NOMO-1 (cell line): Measurements from ENCODE around the gene STPG3.
A peak's percentile ranks its signal among the peaks of the same experiment; 100 is the strongest.

Experiments used
- DNase-seq, 2 experiments: peaks; one replicate each; lab custom pipeline; 2025; ENCODE audit not compliant: unreplicated experiment in 2 of 2; lab: John Stamatoyannopoulos, UW

The STPG3 gene

DNA sequence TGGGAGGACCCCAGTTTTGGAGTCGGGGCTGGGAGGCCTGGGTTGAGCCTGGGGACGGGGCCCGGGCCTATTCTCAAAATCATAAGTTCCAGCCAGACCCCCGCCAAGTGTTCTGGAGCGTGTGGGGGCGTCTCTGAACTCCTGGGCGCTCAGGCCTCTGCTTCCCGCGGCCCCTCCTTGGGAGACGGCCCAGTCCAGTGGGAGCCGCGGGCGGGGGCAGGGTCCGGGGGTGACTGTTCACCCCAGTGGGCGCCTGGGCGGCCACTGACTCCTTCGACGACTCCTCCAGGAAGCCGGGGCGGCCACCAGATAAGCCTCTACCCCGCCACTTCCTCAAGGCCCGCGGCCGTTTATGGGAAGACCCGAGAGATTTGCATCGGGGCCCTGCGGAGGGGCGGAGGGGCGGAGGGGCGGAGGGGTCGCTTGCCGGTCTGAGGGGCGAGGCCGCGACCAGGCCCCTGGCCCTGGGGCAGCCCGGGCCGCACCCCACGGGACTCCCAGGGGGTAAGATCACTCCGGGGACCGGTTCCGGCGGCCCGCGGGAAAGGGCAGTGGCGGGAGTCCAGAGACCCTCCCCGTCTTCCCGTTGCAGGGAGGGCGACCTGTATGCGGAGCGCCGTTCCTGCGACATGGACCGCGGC is 27.1 kb downstream of the STPG3 start:
- peak; percentile 53 to 64 for DNase-seq

DNA sequence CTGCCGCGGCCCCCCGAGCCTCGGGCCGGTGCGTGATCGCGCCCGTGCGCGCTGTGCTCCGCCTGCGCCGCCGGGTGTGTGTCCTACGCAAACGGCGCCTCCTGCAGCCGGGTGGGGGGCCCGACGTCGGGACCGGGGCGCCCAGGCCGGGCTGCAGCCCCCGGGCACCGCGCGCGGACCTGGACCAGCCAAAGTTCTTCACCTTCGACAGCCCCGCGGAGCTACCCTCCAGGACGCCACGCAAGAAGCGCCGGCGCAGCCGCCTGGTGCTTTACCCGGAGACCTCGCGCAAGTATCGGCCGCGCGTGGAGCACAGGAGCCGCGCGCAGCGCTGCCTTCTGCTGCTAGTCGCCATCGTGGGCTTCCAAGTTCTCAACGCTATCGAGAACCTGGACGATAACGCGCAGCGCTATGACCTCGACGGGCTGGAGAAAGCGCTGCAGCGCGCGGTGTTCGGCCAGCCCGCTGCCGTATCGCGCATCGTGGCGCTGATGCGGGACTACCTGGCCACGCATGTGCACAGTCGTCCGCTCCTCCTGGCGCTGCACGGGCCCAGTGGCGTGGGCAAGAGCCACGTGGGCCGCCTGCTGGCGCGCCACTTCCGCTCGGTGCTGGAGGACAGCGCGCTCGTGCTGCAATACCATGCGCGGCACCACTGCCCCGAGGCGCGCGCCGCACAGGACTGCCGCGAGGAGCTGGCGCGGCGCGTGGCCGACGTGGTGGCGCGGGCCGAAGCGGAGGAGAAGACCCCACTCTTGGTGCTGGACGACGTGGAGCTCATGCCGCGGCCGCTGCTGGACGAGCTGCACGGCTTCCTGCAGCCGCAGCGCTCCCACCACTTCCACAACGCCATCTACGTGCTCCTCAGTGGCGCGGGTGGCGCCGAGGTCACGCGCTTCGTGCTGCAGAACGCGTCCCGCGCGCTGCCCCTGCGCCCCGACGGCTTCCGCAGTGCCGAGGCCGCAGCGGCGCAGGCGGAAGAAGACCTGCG is 27.9 kb downstream of the STPG3 start:
- no peak for DNase-seq

DNA sequence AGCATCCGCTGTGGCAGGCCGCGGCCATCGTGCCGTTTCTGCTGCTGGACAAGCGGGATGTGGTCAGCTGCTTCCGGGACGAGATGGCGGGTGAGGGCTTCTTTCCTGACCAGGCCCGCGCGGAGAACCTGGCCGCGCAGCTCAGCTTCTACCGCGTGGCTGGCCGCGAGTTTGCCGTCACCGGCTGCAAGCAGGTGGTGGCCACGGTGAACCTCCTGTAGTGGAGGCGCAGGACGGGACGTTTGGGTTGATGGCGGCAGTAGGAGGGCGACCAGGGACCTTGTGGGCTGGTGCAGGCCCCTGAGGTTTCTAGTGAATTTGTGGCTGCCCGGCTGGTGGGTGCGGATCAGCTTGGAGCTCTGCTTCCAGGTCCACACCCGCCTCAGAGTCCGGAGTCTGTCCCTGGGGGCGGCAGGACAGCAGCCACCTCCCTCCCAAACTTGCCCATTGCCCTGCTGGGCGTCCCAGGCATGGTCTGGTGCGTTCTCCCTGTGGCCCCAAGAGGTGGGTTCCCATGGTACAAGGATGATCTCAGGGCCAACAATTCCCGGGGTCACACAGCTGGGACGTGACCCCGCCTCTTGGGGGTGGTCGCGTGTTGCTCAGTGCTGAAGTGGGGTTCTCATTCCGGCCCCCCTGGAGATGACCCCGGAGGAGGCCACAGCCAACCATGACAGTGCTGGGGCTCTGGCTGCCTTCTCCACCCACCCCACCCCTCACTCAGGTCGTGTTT is 28.8 kb downstream of the STPG3 start:
- DNase-seq = no peak

DNA sequence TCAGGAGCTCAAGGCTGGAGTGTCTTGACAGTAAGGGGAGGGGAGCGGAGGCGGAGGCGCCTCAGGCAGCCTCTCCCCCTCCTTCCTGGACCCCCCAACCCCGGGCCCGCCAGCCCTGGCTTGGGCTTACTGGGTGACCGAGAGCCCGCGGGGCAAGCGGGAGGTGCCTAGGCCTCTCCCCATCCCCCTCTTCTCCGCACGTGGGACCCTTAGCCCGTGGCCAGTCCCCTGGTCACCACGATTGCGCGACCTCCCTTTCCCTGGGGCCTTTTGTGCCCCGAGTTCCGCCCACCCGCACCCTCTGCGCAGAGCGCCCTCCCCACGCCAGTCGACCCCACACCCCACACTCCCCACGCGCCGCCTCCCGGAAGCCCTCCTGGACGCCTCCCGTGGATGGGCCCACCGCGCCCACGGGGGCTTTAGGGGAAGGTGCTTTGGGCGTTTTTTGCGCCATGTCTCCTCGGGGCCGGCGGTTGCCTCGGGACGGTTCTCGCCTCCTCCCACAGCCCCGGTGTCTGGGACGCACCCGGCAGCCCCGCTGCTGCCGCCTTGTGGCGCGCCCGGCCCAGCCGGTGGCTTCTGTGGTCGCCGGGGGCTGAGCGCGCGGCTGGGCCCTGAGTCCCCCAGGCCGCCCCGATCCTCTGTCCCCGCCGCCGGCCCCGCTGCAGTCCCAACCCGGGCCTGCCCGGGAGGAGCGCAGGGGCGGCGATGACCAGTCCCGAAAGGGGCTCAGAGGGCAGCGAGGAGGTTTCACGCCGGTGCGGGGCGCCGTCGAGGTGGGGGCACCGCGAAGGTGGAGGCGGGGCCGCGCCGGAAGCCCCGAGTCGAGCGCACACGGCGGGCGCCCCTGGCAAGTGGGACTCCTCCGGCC is 29.6 kb downstream of the STPG3 start:
- no peak for DNase-seq

DNA sequence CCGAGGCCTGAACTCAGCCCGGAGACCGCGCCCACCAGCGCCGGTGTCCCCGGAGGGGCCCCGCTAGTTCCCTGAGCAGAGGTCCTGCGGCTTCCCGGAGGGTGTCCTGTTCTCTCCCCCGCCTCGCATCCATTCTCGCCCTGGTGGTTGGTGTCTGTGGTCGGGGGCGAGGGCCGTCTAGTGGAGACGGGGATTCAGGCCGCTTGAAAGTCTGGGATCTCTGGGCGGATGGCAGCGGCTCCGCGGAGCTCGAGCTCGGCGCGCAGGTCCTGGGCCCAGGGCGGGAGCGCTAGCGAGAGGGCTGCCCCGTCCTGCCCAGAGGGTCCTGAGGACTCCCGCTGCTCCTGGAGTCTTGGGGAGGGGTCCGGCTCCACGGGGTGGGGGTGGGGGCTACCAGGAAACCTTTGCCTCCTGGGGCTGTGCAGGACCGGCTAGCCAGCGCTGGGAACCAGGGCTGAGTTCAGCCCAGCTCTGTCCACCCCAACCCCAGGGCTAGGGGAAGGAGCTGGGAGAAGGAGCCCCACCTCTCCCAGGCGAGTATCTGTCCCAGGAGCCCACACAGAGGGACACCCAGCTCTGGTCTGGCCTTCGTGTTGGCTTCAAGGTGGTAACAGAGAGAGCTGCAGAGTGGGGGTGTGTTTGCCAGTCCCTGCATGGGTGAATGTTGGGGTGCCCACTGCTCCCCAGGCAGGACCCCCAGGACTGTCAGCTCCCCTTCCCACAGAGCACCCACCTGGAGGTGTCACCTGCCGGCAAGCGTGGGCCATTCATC is 30.4 kb downstream of the STPG3 start:
- DNase-seq = no peak

DNA sequence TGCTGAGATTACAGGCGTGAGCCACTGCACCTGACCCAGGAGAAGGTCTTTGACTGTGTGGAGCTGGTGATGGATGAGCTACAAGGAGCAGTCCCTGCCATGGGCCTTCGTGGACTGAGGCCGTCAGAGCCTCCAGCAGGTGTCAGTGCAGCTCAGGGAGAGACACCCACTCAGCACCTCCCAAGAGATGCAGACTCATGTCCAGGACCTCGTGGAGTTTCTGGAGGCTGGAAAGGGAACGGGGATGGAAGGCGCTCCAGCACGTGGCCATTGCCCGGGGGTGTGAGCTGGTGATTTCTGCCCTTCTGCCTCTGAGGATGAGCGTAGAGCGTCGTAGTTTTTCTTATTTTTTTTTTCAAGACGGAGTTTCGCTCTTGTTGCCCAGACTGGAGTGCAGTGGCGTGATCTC is 35.9 kb downstream of the STPG3 start:
- no peak for DNase-seq

DNA sequence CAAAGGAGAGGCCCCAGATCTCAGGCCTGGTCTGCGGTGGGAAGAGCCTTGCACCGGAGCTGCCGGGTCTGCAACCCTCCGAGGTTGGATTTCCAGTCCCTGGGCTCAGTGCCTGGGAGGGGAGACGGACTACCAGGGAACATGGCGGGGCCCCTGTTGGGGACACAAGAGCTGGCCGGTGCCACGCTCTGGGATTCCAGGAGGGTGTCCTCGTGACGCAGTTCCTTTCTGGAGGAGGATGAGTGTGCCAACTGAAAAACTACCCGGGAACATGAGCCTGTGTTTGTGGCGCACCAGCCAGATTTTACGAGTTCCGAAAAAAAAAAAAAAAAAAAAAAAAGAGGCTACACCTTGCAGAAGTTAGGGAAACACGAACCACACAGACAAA is 42.0 kb downstream of the STPG3 start:
- no peak for DNase-seq

DNA sequence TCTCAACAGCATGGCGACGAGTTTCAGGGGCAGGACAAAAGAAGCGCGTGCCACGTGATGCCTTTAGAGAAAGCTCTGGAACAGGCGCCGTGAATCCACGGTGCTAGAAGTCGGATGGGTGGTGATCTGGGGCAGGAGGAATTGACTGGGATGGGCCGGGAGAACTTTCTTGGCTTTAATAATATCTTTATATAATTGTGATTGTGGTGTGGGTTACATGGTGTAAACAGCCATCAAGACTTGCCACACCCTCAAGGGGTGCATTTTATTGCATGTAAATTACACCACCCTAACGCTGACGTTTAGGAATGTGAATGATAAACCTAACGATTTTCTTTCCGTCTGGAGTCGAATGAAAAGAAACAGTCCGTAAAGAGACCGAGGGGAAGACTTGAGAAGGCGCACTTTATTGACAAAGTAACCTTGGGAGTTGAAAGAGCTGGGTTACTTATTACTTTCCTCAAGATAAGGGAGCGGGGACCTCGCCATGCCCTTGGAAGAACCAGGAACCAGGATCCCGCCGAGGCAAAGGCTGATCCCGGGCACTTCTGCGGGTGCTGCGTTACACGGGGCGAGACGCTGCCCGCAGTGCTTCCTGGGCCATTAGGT is 42.5 kb downstream of the STPG3 start:
- no peak for DNase-seq

DNA sequence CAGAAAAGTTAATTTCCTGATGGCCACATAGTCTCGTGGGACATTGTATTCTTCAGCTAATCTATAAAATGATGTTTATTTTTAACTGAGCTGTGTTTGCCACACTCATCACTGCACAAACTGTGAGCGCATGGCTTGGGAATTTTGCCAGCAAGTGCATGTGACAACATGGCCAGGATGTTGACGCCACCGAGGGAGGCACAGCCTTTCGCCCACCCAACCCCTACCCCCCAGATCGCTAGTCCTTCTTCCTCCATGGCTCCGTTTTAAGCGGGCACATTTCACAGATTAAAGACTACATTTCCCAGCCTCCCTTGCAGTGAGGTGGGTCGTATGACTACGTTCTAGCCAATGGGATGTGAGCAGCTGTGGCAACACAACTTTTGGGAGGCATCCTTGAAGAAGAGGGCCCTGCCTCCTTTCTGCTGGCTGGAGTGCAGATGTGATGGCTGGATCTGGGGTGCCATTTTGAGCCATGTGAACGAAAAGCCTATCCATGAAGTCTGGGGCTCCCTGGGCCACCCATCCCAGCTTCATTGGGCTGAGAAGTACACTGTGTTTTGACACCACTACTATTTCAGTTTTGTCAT is 43.1 kb downstream of the STPG3 start:
- DNase-seq = peak; percentile 50 to 64

DNA sequence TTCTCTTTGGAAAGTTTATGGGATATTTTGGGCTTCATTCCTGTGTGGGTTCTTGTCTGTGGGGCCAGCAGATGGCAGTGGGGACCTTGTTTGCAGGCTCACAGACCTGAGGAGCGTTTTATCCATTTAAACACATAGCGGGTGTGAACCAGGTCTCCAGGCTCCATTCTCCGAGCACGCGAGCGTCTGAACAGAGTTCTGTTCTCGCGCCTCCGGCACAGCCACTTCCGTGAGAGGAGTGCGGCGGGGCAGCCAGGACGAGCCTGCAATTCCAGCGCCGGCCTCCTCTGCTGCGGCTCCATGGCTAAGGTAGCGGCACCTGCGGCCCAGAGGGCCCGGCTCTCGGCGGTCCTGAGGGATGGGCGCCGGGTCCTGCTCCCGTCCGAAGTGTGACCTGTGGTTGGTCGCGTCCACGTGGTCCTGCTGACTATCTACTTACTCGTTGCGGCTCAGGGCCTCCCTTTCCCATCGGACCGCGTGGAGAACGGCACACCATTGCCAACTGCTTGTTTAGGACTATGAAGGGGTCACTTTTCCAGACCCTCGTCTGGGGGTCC is 43.7 kb downstream of the STPG3 start:
- no peak for DNase-seq

DNA sequence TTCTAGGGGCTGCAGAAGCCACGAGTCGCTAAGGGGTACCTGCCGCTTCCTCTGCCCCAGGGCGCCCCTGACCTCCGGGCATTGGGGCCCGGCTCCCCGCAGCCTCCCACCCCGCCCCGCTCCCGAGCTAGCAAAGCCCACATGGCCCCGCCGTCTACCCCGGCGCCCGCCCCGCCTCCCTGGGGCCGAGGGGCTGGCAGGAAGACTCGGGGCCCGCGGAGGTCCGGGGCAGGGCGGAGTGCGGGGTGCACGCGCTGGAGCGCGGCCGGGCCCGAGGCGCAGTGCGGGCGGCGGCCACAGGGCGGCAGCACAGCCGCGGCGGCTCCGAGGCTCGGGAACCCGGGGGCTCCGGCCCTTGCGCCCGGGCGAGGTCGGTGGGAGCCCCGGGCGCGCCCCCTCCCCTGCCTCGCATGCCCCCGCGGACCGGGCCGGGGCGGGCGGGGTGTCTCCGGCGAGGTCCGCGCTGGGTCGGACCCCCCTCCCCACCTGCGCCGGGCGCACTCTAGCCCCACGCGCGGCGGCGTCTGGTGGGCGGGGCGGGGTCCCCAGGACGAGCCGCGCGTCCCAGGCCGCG is 44.2 kb downstream of the STPG3 start:
- peak; percentile 49 to 63 for DNase-seq

DNA sequence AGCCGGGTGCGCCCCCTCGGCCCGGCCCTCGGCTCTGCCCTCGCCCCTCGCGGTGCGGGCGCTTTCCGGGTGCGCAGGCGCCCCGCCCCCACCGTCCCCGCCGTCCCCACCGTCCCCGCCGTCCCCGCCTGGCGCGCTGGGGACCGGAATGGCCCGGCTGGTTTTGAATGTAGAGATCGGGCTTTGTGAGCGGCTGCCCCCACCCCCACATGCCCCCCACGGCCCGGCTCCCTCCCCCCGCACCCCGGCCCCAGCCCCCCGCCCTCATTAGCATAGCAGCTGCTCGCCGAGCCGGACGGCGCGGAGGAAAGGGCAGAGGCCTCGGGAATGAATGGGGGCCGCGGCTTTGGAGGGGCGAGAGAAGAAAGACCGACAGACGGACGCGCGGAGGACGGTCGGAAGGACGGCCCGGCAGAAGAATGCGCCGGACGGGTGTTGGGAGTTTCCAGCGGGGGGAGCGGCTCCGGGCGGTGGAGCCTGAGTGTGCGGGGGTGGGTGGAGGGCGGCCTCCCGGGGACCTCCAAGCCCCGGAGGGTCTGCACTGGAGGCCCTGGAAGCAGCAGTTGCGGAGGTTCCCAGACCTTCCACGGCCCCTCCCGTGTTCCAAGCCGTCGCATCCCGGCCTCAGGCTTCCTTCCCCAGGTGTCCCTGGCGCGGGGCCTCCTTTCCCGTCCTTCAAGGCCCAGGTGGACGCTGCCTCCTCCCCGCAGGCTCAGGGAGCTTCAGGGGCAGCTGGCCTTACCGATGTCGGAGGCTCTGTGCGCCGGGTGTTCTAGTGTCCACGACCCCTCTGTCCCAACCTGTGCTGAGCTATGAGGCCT is 45.0 kb downstream of the STPG3 start:
- DNase-seq = no peak

DNA sequence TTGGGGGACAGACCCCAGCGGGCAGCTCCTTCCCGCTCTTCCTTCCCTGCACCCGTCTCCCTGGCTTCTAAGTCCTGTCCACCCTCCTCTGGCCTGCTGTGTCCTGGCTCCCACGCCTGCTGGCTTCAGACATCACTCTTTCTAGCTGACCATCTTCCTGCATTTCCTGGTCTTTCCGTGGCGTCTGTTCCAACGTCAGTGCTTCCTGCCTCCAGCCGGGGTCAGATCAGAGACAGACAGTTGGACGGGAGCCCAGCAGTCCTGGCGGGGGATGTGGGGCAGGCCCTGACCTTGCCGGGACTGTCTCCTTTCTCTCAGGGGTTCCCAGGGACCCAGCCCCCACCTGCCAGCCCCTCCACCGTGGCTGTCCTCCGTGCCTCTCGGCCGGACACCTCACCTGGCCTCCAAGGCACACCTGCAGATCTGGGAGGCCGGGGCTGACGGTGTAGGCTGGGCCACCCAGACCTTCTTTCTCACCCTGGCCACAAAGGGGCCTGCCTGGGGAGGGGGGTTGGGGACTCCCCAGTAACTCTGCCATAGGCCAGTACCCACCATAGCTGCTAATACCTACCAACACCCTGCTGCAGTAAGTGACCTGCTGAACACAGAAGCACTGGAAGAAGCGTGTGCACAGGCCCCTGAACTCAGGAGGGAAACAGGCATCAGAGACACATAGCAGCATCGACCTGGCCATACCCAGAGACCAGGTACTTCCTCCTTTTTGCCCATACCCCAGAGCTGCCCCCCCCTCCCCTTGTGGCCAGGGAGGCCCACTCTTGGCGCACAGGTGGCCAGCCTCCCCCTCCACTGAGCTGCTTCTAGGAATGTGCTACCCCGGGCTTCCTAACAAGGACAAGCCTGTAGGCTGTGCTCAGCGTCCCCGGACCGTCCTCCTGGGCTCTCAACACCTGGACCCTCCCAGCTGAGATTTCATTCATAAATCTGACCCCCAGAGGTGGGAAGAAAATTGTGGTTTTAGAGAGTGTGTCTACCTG is 45.9 kb downstream of the STPG3 start:
- no peak for DNase-seq

DNA sequence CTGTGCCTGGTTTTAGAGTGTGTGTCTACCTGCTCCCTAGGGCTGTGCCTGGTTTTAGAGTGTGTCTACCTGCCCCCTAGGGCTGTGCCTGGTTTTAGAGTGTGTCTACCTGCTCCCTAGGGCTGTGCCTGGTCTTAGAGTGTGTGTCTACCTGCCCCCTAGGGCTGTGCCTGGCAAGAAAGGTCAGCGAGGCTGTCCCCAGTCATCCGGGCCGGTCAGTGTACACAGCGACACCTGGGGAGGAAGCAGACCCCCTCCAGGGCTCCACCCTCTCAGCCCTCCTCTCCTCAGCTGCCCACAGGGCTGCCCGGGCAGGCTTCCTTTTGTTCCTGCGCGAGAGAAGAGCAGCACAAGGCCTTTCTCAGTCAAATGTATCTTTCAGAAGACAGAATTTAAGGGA is 46.9 kb downstream of the STPG3 start:
- no peak for DNase-seq

DNA sequence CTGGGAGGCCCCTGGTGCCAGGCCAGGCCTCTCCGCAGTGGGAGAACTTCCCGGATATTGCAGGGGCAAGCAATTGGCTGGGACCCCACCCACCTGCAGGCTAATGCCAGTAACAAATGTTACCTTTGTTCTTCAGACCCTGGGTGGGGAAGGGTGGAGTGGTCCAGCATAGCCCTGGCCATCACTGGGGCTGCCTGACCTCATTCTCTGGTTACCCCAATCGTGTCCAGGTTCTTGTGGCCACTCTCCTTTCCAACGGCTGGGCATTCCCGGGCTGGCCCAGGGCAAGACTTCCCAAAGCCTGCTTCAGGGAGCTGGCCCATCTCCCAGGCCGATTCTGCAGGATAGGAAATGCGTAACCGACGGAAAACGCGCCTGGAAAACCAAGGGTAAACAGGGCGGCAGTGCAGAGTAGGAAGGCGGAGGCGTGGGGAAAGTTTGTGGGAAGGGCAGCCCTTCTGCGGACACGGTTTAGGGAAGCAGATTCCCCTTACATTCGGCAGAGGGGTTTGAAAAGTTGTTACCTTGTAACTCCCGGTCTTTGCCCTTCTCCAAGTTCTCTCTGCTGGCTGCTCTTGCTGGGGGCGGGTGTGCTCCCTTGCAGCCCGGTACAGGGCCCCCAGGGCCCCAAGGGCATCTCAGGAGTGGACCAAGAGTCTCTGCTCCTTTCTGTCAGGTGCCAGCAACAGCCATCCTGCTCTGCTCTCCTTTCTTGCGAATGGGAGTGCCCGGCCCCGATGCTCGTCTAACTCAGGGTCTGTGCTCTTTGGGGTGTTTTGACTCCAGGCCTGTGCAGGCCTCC is 47.5 kb downstream of the STPG3 start:
- DNase-seq = no peak

DNA sequence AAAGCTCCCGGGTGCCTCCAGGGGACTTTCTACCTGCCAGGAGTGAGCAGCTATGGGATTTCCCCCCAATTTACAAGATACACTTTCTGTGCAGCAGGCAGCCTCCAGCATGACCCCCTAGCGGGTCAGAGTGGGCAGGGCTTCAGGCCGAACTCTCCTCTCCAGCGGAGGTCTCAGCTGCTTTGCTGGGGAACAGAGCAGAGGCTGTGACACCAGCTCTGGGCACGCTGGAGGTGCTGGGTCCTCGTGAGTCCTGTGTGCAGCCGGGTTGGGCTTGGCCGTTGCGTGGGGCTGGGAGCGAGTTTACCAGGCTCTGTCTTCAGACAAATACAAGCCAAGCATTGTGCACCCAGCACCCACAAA is 48.1 kb downstream of the STPG3 start:
- no peak for DNase-seq
